ENCODE data around the gene PCED1B.

PCED1B gene

GRCh38 chr12:47223848-47224213 is 144.4 kb downstream of the PCED1B start:
- Histone ChIP-seq H3K36me3 (ENCODE audit: control insufficient read depth in 1 of 2, insufficient read depth in 2 of 2, low read length in 2 of 2) (no peaks in the 10 kb centered on the region), H3K9ac (ENCODE audit: low read length) (no peak overlapping the region), H4K91ac (ENCODE audit: low read depth, low read length) (peak overlapping the region; percentile 89), H2BK120ac (ENCODE audit: insufficient read depth, low read length, poor library complexity) (peak overlapping the region; percentile 91), H4K8ac (ENCODE audit: low read depth, low read length) (peak overlapping the region; percentile 76), H3K27ac (ENCODE audit: low read depth, low read length) (peak overlapping the region; percentile 66), H3K4me1 (ENCODE audit: control insufficient read depth in 1 of 2, insufficient read depth in 2 of 2, low read length in 2 of 2) (peaks cover 8 to 13% of the 10 kb centered on the region in 2 experiments), H3K4me2 (ENCODE audit: low read length) (no peak overlapping the region), H3K14ac (ENCODE audit: low read length) (peak overlapping the region; percentile 92), H3K27me3 (ENCODE audit: insufficient read depth, low read length) (no peaks in the 10 kb centered on the region), H2BK5ac (ENCODE audit: low read depth, low read length, poor library complexity) (peak overlapping the region; percentile 95), H3K79me2 (ENCODE audit: control insufficient read depth, insufficient read depth, low read length, poor library complexity) (no peaks in the 10 kb centered on the region), H3K9me3 (ENCODE audit: insufficient read depth, low read depth, low read length) (no peaks in the 10 kb centered on the region), H3K18ac (ENCODE audit: low read length) (peak overlapping the region; percentile 74), H4K12ac (ENCODE audit: low read depth, low read length) (no peak overlapping the region), H2BK12ac (ENCODE audit: low read length) (peak overlapping the region; percentile 69), H3K23ac (ENCODE audit: low read length) (no peak overlapping the region), H2AFZ (ENCODE audit: insufficient read depth, low read length, poor library complexity) (peak overlapping the region; percentile 59), H3K4me3 (ENCODE audit: low read depth, low read length) (no peak overlapping the region), H2AK5ac (ENCODE audit: low read length) (no peak overlapping the region), H3K79me1 (ENCODE audit: low read length) (peaks cover 13% of the 10 kb centered on the region), H3K4ac (ENCODE audit: low read depth, low read length) (peak overlapping the region; percentile 82)
- no peak for DNase-seq
- WGBS (ENCODE audit: extremely low coverage, insufficient coverage, insufficient read length), result no CpG with 5 or more reads among the region's 4 CpGs

DNA sequence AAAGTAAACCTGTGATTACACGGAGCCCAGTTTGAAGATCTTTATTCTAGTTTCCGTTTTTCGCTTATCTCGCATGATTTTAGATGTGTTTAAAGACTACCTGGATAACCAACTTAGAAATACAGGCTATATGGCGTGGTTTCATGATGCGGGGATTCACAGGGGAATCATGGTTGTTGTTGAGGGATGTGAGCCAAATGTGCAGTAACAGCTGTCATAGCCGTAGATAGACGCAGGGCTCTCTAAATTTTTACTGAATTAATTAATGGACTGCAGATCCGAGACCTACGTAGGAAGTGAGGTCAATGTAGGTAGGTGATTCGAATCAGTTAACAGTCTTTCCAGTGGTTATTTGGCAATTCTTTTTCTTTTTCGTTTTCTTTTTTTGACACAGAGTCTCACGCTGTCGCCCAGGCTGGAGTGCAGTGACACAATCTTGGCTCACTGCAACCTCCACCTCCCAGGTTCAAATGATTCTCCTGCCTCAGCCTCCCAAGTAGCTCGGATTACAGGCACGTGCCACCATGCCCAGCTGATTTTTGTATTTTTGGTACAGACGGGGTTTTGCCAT is 145.2 kb downstream of the PCED1B start:
- Histone ChIP-seq H3K9ac (ENCODE audit: low read length) (no peak overlapping the region), H3K4me2 (ENCODE audit: low read length) (no peak overlapping the region), H3K27me3 (ENCODE audit: insufficient read depth, low read length) (no peaks in the 10 kb centered on the region), H2BK5ac (ENCODE audit: low read depth, low read length, poor library complexity) (no peak overlapping the region), H2AK5ac (ENCODE audit: low read length) (no peak overlapping the region), H3K14ac (ENCODE audit: low read length) (no peak overlapping the region), H3K4ac (ENCODE audit: low read depth, low read length) (no peak overlapping the region), H3K36me3 (ENCODE audit: control insufficient read depth in 1 of 2, insufficient read depth in 2 of 2, low read length in 2 of 2) (no peaks in the 10 kb centered on the region), H4K91ac (ENCODE audit: low read depth, low read length) (no peak overlapping the region), H2BK12ac (ENCODE audit: low read length) (no peak overlapping the region), H3K79me1 (ENCODE audit: low read length) (peaks cover 13% of the 10 kb centered on the region), H3K23ac (ENCODE audit: low read length) (no peak overlapping the region), H3K79me2 (ENCODE audit: control insufficient read depth, insufficient read depth, low read length, poor library complexity) (no peaks in the 10 kb centered on the region), H3K18ac (ENCODE audit: low read length) (no peak overlapping the region), H3K27ac (ENCODE audit: low read depth, low read length) (no peak overlapping the region), H2AFZ (ENCODE audit: insufficient read depth, low read length, poor library complexity) (no peak overlapping the region), H3K9me3 (ENCODE audit: insufficient read depth, low read depth, low read length) (no peaks in the 10 kb centered on the region), H4K8ac (ENCODE audit: low read depth, low read length) (no peak overlapping the region), H3K4me1 (ENCODE audit: control insufficient read depth in 1 of 2, insufficient read depth in 2 of 2, low read length in 2 of 2) (peaks cover 7 to 13% of the 10 kb centered on the region in 2 experiments), H3K4me3 (ENCODE audit: low read depth, low read length) (no peak overlapping the region), H4K12ac (ENCODE audit: low read depth, low read length) (no peak overlapping the region), H2BK120ac (ENCODE audit: insufficient read depth, low read length, poor library complexity) (no peak overlapping the region)
- DNase-seq, result no peak
- no CpG with 5 or more reads among the region's 17 CpGs for WGBS (ENCODE audit: extremely low coverage, insufficient coverage, insufficient read length)

DNA sequence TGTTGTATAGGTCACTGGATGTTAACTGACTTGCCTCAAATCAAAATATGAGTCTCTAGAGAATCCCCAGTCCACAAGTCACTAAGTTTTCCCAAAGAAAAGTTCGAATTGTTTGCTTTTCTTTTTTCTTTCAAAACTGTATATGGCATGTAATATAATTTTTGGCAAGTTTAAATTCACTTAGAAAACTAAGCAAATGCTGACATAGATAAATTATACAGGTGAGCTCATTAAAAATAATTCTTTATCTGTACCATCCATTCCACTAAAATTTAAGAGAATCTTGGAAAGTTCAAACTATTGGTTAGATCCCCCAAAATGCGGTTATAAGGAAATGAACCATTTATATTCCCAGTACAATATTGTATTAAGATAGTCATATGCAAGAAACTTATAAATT is 145.9 kb downstream of the PCED1B start:
- Histone ChIP-seq H3K79me1 (ENCODE audit: low read length) (peaks cover 13% of the 10 kb centered on the region), H3K36me3 (ENCODE audit: control insufficient read depth in 1 of 2, insufficient read depth in 2 of 2, low read length in 2 of 2) (no peaks in the 10 kb centered on the region), H3K4me3 (ENCODE audit: low read depth, low read length) (no peak overlapping the region), H2AK5ac (ENCODE audit: low read length) (no peak overlapping the region), H3K4ac (ENCODE audit: low read depth, low read length) (no peak overlapping the region), H3K9me3 (ENCODE audit: insufficient read depth, low read depth, low read length) (no peaks in the 10 kb centered on the region), H3K23ac (ENCODE audit: low read length) (no peak overlapping the region), H3K27ac (ENCODE audit: low read depth, low read length) (no peak overlapping the region), H3K14ac (ENCODE audit: low read length) (no peak overlapping the region), H2BK12ac (ENCODE audit: low read length) (no peak overlapping the region), H3K27me3 (ENCODE audit: insufficient read depth, low read length) (no peaks in the 10 kb centered on the region), H2BK120ac (ENCODE audit: insufficient read depth, low read length, poor library complexity) (no peak overlapping the region), H3K18ac (ENCODE audit: low read length) (no peak overlapping the region), H3K4me2 (ENCODE audit: low read length) (no peak overlapping the region), H3K79me2 (ENCODE audit: control insufficient read depth, insufficient read depth, low read length, poor library complexity) (no peaks in the 10 kb centered on the region), H4K91ac (ENCODE audit: low read depth, low read length) (no peak overlapping the region), H2BK5ac (ENCODE audit: low read depth, low read length, poor library complexity) (no peak overlapping the region), H4K8ac (ENCODE audit: low read depth, low read length) (no peak overlapping the region), H3K4me1 (ENCODE audit: control insufficient read depth in 1 of 2, insufficient read depth in 2 of 2, low read length in 2 of 2) (peaks cover 7 to 12% of the 10 kb centered on the region in 2 experiments), H3K9ac (ENCODE audit: low read length) (no peak overlapping the region), H4K12ac (ENCODE audit: low read depth, low read length) (no peak overlapping the region), H2AFZ (ENCODE audit: insufficient read depth, low read length, poor library complexity) (no peak overlapping the region)
- no CpG with 5 or more reads among the region's 2 CpGs for WGBS (ENCODE audit: extremely low coverage, insufficient coverage, insufficient read length)
- no peak for DNase-seq

GRCh38 chr12:47226199-47226598 is 146.8 kb downstream of the PCED1B start:
- Histone ChIP-seq H3K4me2 (ENCODE audit: low read length) (no peak overlapping the region), H3K23ac (ENCODE audit: low read length) (no peak overlapping the region), H3K27ac (ENCODE audit: low read depth, low read length) (no peak overlapping the region), H3K36me3 (ENCODE audit: control insufficient read depth in 1 of 2, insufficient read depth in 2 of 2, low read length in 2 of 2) (no peaks in the 10 kb centered on the region), H4K91ac (ENCODE audit: low read depth, low read length) (no peak overlapping the region), H2BK120ac (ENCODE audit: insufficient read depth, low read length, poor library complexity) (no peak overlapping the region), H3K18ac (ENCODE audit: low read length) (no peak overlapping the region), H2BK5ac (ENCODE audit: low read depth, low read length, poor library complexity) (no peak overlapping the region), H4K8ac (ENCODE audit: low read depth, low read length) (no peak overlapping the region), H2AK5ac (ENCODE audit: low read length) (no peak overlapping the region), H3K14ac (ENCODE audit: low read length) (no peak overlapping the region), H3K27me3 (ENCODE audit: insufficient read depth, low read length) (no peaks in the 10 kb centered on the region), H3K4ac (ENCODE audit: low read depth, low read length) (no peak overlapping the region), H3K79me1 (ENCODE audit: low read length) (peaks cover 11% of the 10 kb centered on the region), H3K4me1 (ENCODE audit: control insufficient read depth in 1 of 2, insufficient read depth in 2 of 2, low read length in 2 of 2) (peaks cover 7 to 10% of the 10 kb centered on the region in 2 experiments), H2AFZ (ENCODE audit: insufficient read depth, low read length, poor library complexity) (no peak overlapping the region), H3K79me2 (ENCODE audit: control insufficient read depth, insufficient read depth, low read length, poor library complexity) (no peaks in the 10 kb centered on the region), H3K9me3 (ENCODE audit: insufficient read depth, low read depth, low read length) (no peaks in the 10 kb centered on the region), H2BK12ac (ENCODE audit: low read length) (no peak overlapping the region), H4K12ac (ENCODE audit: low read depth, low read length) (no peak overlapping the region), H3K9ac (ENCODE audit: low read length) (no peak overlapping the region), H3K4me3 (ENCODE audit: low read depth, low read length) (no peak overlapping the region)
- WGBS (ENCODE audit: extremely low coverage, insufficient coverage, insufficient read length), result no CpG with 5 or more reads among the region's 10 CpGs
- no peak for DNase-seq

Data from trophoblast cell (in vitro differentiated cells and primary cell).